ENCODE measurements around the gene CD47. TPM values are rescaled to one million over a fixed set of nuclear protein-coding genes. Genes with fewer than 3 reads are reported as not detected.

CD47 gene
- total RNA-seq, 1 donor from 2014 or later: 102 TPM

DNA sequence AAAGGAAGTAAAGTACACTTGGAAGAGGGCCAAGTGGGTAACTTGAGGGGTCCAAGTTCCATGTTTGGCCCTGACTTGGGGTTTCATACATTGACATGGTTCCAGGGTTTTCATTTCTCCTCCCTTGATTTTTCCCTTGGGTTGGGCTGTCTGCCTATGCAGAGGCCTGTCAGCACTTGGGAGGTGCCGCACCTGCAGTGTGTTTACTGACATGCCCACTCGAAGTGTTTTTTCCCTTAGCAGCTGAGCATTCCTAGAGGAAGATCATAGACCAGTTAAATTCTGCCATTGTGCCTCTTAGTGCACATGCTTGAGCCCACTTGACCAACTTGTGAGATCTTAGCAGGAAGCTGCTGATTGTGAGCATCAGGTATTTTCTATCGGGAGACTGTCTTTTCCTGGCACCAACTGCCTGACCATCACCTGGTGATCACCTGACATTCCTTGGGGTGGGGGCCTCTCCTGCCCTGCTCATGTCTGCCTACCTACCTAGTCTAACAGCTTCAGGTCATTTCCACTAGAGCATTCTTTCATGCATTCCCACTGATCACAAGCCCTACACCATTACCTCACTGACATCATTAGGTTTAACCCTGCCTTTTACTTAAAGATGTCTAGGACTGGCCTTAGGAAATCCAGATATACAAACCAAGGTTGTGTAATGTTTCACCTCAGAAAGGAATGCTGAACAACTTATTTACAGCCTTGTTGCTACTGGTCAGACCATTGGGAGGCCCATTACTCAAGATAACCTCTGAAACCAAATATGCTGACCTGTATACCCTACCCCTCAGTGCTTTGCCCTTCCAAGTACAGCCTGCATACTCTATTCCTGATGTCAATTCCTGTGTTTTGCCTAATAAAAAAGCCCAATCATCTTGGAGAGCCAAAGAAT is 68.3 kb downstream of the CD47 start:
- H3K27ac Mint-ChIP-seq: no peak overlapping the region
- TF ChIP-seq, protein P1, sequence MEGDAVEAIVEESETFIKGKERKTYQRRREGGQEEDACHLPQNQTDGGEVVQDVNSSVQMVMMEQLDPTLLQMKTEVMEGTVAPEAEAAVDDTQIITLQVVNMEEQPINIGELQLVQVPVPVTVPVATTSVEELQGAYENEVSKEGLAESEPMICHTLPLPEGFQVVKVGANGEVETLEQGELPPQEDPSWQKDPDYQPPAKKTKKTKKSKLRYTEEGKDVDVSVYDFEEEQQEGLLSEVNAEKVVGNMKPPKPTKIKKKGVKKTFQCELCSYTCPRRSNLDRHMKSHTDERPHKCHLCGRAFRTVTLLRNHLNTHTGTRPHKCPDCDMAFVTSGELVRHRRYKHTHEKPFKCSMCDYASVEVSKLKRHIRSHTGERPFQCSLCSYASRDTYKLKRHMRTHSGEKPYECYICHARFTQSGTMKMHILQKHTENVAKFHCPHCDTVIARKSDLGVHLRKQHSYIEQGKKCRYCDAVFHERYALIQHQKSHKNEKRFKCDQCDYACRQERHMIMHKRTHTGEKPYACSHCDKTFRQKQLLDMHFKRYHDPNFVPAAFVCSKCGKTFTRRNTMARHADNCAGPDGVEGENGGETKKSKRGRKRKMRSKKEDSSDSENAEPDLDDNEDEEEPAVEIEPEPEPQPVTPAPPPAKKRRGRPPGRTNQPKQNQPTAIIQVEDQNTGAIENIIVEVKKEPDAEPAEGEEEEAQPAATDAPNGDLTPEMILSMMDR (IDR thresholded peaks at IDR 0.05): no peak
- TF ChIP-seq EZH2phosphoT487 (IDR thresholded peaks at IDR 0.05) (no peak), EZH2 (IDR thresholded peaks at IDR 0.05) (no peak)

DNA sequence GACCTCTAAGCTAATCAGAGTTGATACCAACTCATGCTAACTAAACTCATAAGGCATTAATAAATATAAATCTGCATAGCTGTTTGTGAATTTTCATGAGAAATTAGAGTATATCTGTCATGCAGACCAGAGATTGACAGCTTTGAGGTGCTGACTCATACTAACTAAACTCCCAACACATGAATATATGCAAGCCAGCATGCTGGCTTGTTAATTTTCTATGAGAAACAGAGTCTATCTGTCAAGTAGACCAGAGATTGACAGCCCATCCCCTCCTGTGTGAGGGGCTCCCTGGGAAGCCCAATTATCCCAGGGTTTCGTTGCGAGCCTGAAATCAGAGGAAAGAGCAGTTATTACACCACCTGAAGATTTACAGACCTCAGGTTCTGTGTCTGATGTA is 69.3 kb downstream of the CD47 start:
- Mint-ChIP-seq H3K9me3 (no peaks in the 10 kb centered on the region), H3K4me1 (peaks cover 5% of the 10 kb centered on the region), H3K27ac (no peak overlapping the region), H3K27me3 (ENCODE audit: insufficient read depth, low read depth) (peaks cover 4% of the 10 kb centered on the region), H3K36me3 (no peaks in the 10 kb centered on the region), H3K4me3 (no peak overlapping the region)
- no peaks in the 10 kb centered on the region for H3F3A ChIP-seq (ENCODE audit: low read depth)
- H3K27ac ChIP-seq: no peak overlapping the region
- H3K9me3 ChIP-seq (ENCODE audit: low read depth): no peaks in the 10 kb centered on the region
- no peaks in the 10 kb centered on the region for H3K36me3 ChIP-seq
- H4K20me1 ChIP-seq (ENCODE audit: low read depth): no peaks in the 10 kb centered on the region
- H3K4me2 ChIP-seq: no peak overlapping the region
- no peak overlapping the region for H3K4me3 ChIP-seq
- H3K9ac ChIP-seq: no peak overlapping the region
- H2AFZ ChIP-seq (replicated peaks): no peak overlapping the region
- DNase-seq (ENCODE audit: low spot score): no peak
- no peaks in the 10 kb centered on the region for H3K27me3 ChIP-seq
- TF ChIP-seq, protein P1 (IDR thresholded peaks at IDR 0.05): no peak
- TF ChIP-seq EZH2phosphoT487 (IDR thresholded peaks at IDR 0.05): no peak
- TF ChIP-seq EZH2 (IDR thresholded peaks at IDR 0.05): no peak
- H3K4me1 ChIP-seq: no peaks in the 10 kb centered on the region
- no peaks in the 10 kb centered on the region for H3K79me2 ChIP-seq (ENCODE audit: low read depth)

More for the DNA sequence above, 68.3 kb downstream of the CD47 start:
- no peak for DNase-seq (ENCODE audit: low spot score)
- Mint-ChIP-seq H3K4me1 (peaks cover 5% of the 10 kb centered on the region), H3K4me3 (no peak overlapping the region), H3K9me3 (peaks cover 6% of the 10 kb centered on the region), H3K27me3 (ENCODE audit: insufficient read depth, low read depth) (peaks cover 4% of the 10 kb centered on the region), H3K36me3 (no peaks in the 10 kb centered on the region)
- Histone ChIP-seq H3K9me3 (ENCODE audit: low read depth) (no peaks in the 10 kb centered on the region), H3K36me3 (no peaks in the 10 kb centered on the region), H3K4me2 (no peak overlapping the region), H3K27me3 (no peaks in the 10 kb centered on the region), H3F3A (ENCODE audit: low read depth) (no peaks in the 10 kb centered on the region), H3K4me3 (no peak overlapping the region), H3K4me1 (no peaks in the 10 kb centered on the region), H3K9ac (no peak overlapping the region), H3K27ac (no peak overlapping the region), H3K79me2 (ENCODE audit: low read depth) (no peaks in the 10 kb centered on the region), H2AFZ (replicated peaks) (no peak overlapping the region), H4K20me1 (ENCODE audit: low read depth) (no peaks in the 10 kb centered on the region)

DNA sequence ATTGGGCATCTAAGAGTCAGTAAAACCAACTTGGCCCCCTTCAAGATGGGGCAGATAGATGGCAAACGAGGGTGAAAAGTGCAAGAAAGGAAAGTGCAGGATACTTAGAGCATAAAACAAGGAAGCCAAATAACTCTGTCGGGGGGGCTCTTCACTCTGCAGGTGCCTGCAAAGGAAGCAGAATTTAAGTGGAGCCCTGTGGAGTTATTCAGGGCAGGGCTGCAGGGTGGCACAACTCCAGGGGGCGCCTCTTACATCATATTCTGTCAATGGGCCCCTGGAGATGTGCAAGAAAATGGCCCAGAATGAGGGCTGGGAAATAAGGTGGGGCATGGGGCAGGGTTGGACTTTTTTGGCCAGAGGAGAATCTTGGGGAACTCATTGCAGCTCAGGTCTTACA is 69.7 kb downstream of the CD47 start:
- Histone ChIP-seq H3K36me3 (no peaks in the 10 kb centered on the region), H3K27ac (no peak overlapping the region), H3K4me3 (no peak overlapping the region), H4K20me1 (ENCODE audit: low read depth) (no peaks in the 10 kb centered on the region), H2AFZ (replicated peaks) (no peak overlapping the region), H3K9ac (no peak overlapping the region), H3K79me2 (ENCODE audit: low read depth) (no peaks in the 10 kb centered on the region), H3K27me3 (no peaks in the 10 kb centered on the region), H3K4me2 (no peak overlapping the region), H3K4me1 (no peaks in the 10 kb centered on the region), H3K9me3 (ENCODE audit: low read depth) (no peaks in the 10 kb centered on the region), H3F3A (ENCODE audit: low read depth) (no peaks in the 10 kb centered on the region)
- Mint-ChIP-seq H3K4me3 (no peak overlapping the region), H3K36me3 (no peaks in the 10 kb centered on the region), H3K27me3 (ENCODE audit: insufficient read depth, low read depth) (peaks cover 4% of the 10 kb centered on the region), H3K9me3 (no peaks in the 10 kb centered on the region), H3K27ac (no peak overlapping the region), H3K4me1 (peaks cover 5% of the 10 kb centered on the region)
- TF ChIP-seq, protein P1 (IDR thresholded peaks at IDR 0.05): no peak
- TF ChIP-seq EZH2phosphoT487 (IDR thresholded peaks at IDR 0.05): no peak
- TF ChIP-seq EZH2 (IDR thresholded peaks at IDR 0.05): no peak
- DNase-seq (ENCODE audit: low spot score): no peak
